Cerebellar cortex (tissue), 1 donor: ENCODE results near the gene PITPNC1.
A peak's percentile ranks its signal among the peaks of the same experiment; 100 is the strongest.
"Not testable (repeated sequence)": the region's sequence is repeated elsewhere in the genome, so short reads cannot be mapped to it uniquely, and the experiment has no call there.

Experiments
- DNase-seq: peaks from one replicate; pipeline ENCODE4 v3.0.0-alpha.2; 2015; ENCODE audit warnings: low spot score

The PITPNC1 gene

GRCh38 chr17:67461228-67461780, 84.2 kb downstream of the PITPNC1 start:
- no peak for DNase-seq

GRCh38 chr17:67461876-67462275, 84.8 kb downstream of the PITPNC1 start:
- no peak for DNase-seq

GRCh38 chr17:67466251-67466796, 89.2 kb downstream of the PITPNC1 start:
- DNase-seq = no peak

- peak; percentile 46 for DNase-seq
Observed at GRCh38 chr17:67467500-67468455, 90.7 kb downstream of the PITPNC1 start.

GRCh38 chr17:67469208-67469980, 92.3 kb downstream of the PITPNC1 start:
- no peak for DNase-seq

GRCh38 chr17:67470163-67470562, 93.1 kb downstream of the PITPNC1 start:
- DNase-seq = no peak

GRCh38 chr17:67471118-67471517, 94.0 kb downstream of the PITPNC1 start:
- no peak for DNase-seq

GRCh38 chr17:67472606-67473005, 95.5 kb downstream of the PITPNC1 start:
- DNase-seq = not testable (repeated sequence)

- DNase-seq = no peak
Observed at GRCh38 chr17:67474081-67474661, 97.1 kb downstream of the PITPNC1 start.

GRCh38 chr17:67475161-67475937, 98.3 kb downstream of the PITPNC1 start:
- DNase-seq = peak; percentile 97

GRCh38 chr17:67476787-67477335, 99.8 kb downstream of the PITPNC1 start:
- no peak for DNase-seq

GRCh38 chr17:67477687-67478086, 100.6 kb downstream of the PITPNC1 start:
- no peak for DNase-seq

- DNase-seq = no peak
Observed at GRCh38 chr17:67478401-67479041, 101.4 kb downstream of the PITPNC1 start.

- no peak for DNase-seq
Observed at GRCh38 chr17:67479148-67479547, 102.1 kb downstream of the PITPNC1 start.

- not testable (repeated sequence) for DNase-seq
Observed at GRCh38 chr17:67480959-67481358, 103.9 kb downstream of the PITPNC1 start.

GRCh38 chr17:67481808-67482207, 104.7 kb downstream of the PITPNC1 start:
- no peak for DNase-seq

GRCh38 chr17:67482764-67483163, 105.7 kb downstream of the PITPNC1 start:
- DNase-seq = no peak

GRCh38 chr17:67484261-67484660, 107.2 kb downstream of the PITPNC1 start:
- no peak for DNase-seq

GRCh38 chr17:67485666-67486065, 108.6 kb downstream of the PITPNC1 start:
- DNase-seq = no peak

- DNase-seq = no peak
Observed at GRCh38 chr17:67487506-67487905, 110.4 kb downstream of the PITPNC1 start.
